SU-DHL-6 (cell line): ENCODE results near the gene HIPK3.

Source experiments
- H2AFZ ChIP-seq: fragments of 200-600 bp; sonication (generic); 2 replicates; pipeline ENCODE4 v1.6.1; 2014; ENCODE audit warnings: low read depth, mild to moderate bottlenecking, moderate library complexity, mixed read lengths, antibody characterized with exemption, low read length; ENCODE audit not compliant: severe bottlenecking
- H3F3A ChIP-seq: fragments of 200-600 bp; shearing (Covaris generic); 2 replicates; pipeline ENCODE4 v1.6.0; 2016; ENCODE audit warnings: antibody characterized with exemption, mild to moderate bottlenecking; ENCODE audit not compliant: insufficient read depth
- H3K27ac ChIP-seq: fragments of 200-600 bp; sonication (generic); 2 replicates; pipeline ENCODE4 v1.5.1; 2016; ENCODE audit warnings: low read depth, mild to moderate bottlenecking, low read length, moderate library complexity, mixed read lengths
- H3K27me3 ChIP-seq: fragments of 200-600 bp; sonication (generic), shearing (Covaris generic); 2 replicates; pipeline ENCODE4 v1.6.0; 2014; ENCODE audit warnings: mild to moderate bottlenecking, low read length
- H3K36me3 ChIP-seq: fragments of 200-600 bp; sonication (generic); 2 replicates; pipeline ENCODE4 v1.6.1; 2014; ENCODE audit warnings: mild to moderate bottlenecking, low read length, mixed read lengths
- H3K4me2 ChIP-seq: fragments of 300-600, 200-600 bp; shearing (Covaris generic), sonication (generic); 2 replicates; pipeline ENCODE4 v1.6.0; 2014; ENCODE audit warnings: low read length, low read depth, mild to moderate bottlenecking; ENCODE audit not compliant: poor library complexity, severe bottlenecking
- H3K4me3 ChIP-seq: fragments of 200-600 bp; sonication (generic); 2 replicates; pipeline ENCODE4 v1.5.1; 2014; ENCODE audit warnings: antibody characterized with exemption, low read length, mild to moderate bottlenecking, mixed read lengths; ENCODE audit not compliant: insufficient read depth, poor library complexity, severe bottlenecking
- H3K79me2 ChIP-seq: fragments of 200-600 bp; sonication (generic); 2 replicates; pipeline ENCODE4 v1.6.1; 2014; ENCODE audit warnings: mild to moderate bottlenecking, low read length, moderate library complexity; ENCODE audit not compliant: insufficient read depth
- H3K9ac ChIP-seq: fragments of 200-600 bp; sonication (generic); 2 replicates; pipeline ENCODE4 v1.7.0; 2014; ENCODE audit warnings: mild to moderate bottlenecking, low read length
- H3K9me2 ChIP-seq: fragments of 200-600 bp; sonication (generic); replicated peaks from 2 replicates; pipeline ENCODE4 v1.6.1; 2014; ENCODE audit warnings: low read length; ENCODE audit not compliant: insufficient read depth
- H3K9me3 ChIP-seq: fragments of 200-600 bp; sonication (generic); 2 replicates; pipeline ENCODE4 v1.6.1; 2014; ENCODE audit warnings: low read length, mixed read lengths; ENCODE audit not compliant: insufficient read depth
- H4K20me1 ChIP-seq: fragments of 200-600 bp; sonication (generic); 2 replicates; pipeline ENCODE4 v1.6.1; 2014; ENCODE audit warnings: low read depth, mild to moderate bottlenecking, antibody characterized with exemption, low read length, moderate library complexity, mixed read lengths
- CTCF ChIP-seq: fragments of 200-600 bp; sonication (generic); IDR thresholded peaks from one replicate; pipeline ENCODE4 v1.5.1; 2017; ENCODE audit warnings: antibody characterized with exemption, mild to moderate bottlenecking, low read length, moderate library complexity; ENCODE audit not compliant: insufficient read depth, poor library complexity, severe bottlenecking
- EZH2phosphoT487 ChIP-seq: fragments of 200-600 bp; sonication (generic), shearing (Covaris generic); conservative IDR thresholded peaks from 2 replicates; pipeline ENCODE4 v1.6.1; 2018; ENCODE audit warnings: mild to moderate bottlenecking, antibody characterized with exemption, low read length, moderate library complexity, mixed read lengths

The HIPK3 gene

GRCh38 chr11:33307984-33308383, 50.8 kb downstream of the HIPK3 start:
- TF ChIP-seq CTCF: no peak
- TF ChIP-seq EZH2phosphoT487: no peak
- no peak overlapping the region for H3K4me2 ChIP-seq
- H3K27ac ChIP-seq: no peak overlapping the region
- H3K9me3 ChIP-seq: no peaks in the 10 kb centered on the region
- H4K20me1 ChIP-seq: no peaks in the 10 kb centered on the region
- no peak overlapping the region for H3K9ac ChIP-seq
- H3K79me2 ChIP-seq: no peaks in the 10 kb centered on the region
- H3F3A ChIP-seq: no peaks in the 10 kb centered on the region
- H3K27me3 ChIP-seq: no peaks in the 10 kb centered on the region
- no peak overlapping the region for H3K4me3 ChIP-seq
- H2AFZ ChIP-seq: no peak overlapping the region
- H3K9me2 ChIP-seq: no peaks in the 10 kb centered on the region
- no peaks in the 10 kb centered on the region for H3K36me3 ChIP-seq

GRCh38 chr11:33309118-33309517, 51.9 kb downstream of the HIPK3 start:
- no peaks in the 10 kb centered on the region for H3K9me3 ChIP-seq
- no peaks in the 10 kb centered on the region for H3K27me3 ChIP-seq
- no peak overlapping the region for H3K9ac ChIP-seq
- no peaks in the 10 kb centered on the region for H3K79me2 ChIP-seq
- no peak for TF ChIP-seq EZH2phosphoT487
- TF ChIP-seq CTCF: no peak
- no peak overlapping the region for H3K27ac ChIP-seq
- no peaks in the 10 kb centered on the region for H3K36me3 ChIP-seq
- no peak overlapping the region for H3K4me3 ChIP-seq
- H4K20me1 ChIP-seq: no peaks in the 10 kb centered on the region
- no peaks in the 10 kb centered on the region for H3F3A ChIP-seq
- H3K9me2 ChIP-seq: no peaks in the 10 kb centered on the region
- no peak overlapping the region for H3K4me2 ChIP-seq
- no peak overlapping the region for H2AFZ ChIP-seq

GRCh38 chr11:33310720-33311500, 53.7 kb downstream of the HIPK3 start:
- Histone ChIP-seq H3K9me3 (no peaks in the 10 kb centered on the region), H2AFZ (no peak overlapping the region), H3K9ac (no peak overlapping the region), H3F3A (no peaks in the 10 kb centered on the region), H3K9me2 (no peaks in the 10 kb centered on the region), H3K79me2 (no peaks in the 10 kb centered on the region), H4K20me1 (no peaks in the 10 kb centered on the region), H3K36me3 (no peaks in the 10 kb centered on the region), H3K4me3 (no peak overlapping the region), H3K27me3 (no peaks in the 10 kb centered on the region), H3K27ac (no peak overlapping the region), H3K4me2 (no peak overlapping the region)
- TF ChIP-seq EZH2phosphoT487 (no peak), CTCF (no peak)
